ENCODE data around the gene RARRES2.
A peak's percentile ranks its signal among the peaks of the same experiment; 100 is the strongest.

Gene RARRES2

DNA sequence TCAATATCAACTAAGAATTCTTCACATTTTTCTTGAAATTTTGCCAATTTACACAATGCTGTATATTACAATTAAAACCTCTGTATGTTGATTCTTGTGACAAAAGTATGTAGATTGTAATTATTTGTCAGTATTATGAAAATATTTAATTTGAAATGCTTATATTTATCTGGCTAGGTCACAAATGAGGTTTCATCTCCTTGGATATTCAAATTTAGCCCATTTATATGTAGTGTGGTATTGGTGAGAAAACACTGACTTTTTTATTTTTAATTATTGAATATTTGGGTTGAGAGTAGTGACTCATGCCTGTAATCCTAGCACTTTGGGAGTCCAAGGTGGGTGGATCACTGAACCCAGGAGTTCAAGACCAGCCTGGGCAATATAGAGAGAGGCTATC lies 2.9 kb upstream of the RARRES2 start:
- H3K27ac ChIP-seq, result no peak overlapping the region

DNA sequence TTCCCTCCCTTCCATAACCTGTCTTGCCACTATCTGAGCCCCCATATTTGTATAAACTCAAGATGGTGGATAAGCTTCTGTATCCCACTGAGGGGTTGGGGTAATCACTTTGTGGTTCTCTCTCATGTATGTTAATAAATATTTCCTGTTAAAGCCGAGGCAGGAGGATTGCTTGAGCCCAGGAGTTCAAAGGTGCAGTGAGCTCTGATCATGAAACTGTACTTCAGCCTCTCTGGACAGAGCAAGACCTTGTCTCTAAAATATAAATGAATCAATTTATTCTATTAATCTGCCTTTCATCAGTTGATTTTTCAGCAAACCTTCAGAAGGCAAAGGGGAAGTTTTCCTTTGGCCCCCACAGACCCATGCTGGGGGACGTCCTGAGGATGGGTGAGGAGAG lies 1.8 kb upstream of the RARRES2 start:
- H3K4me3 ChIP-seq, result no peak overlapping the region
- no peak overlapping the region for H3K27ac ChIP-seq

More for the DNA sequence above, 2.9 kb upstream of the RARRES2 start:
- H3K4me3 ChIP-seq, result no peak overlapping the region

- H3K4me3 ChIP-seq, result no peak overlapping the region
Observed at GRCh38 chr7:150342121-150342408, 636 bp upstream of the RARRES2 start.

GRCh38 chr7:150340875-150341262 lies 560 bp downstream of the RARRES2 start:
- H3K27ac ChIP-seq, result peak overlapping the region in 16 of 21 experiments; percentile 25 to 83 (median 56)

More at GRCh38 chr7:150342121-150342408, 636 bp upstream of the RARRES2 start:
- peak overlapping the region in 1 of 21 experiments; percentile 35 for H3K27ac ChIP-seq

GRCh38 chr7:150340024-150340749 lies 1.2 kb downstream of the RARRES2 start:
- Histone ChIP-seq H3K4me3 (peak overlapping the region; percentile 12 to 44 (median 31)), H3K27ac (peak overlapping the region in 11 of 21 experiments; percentile 25 to 83 (median 55))

More at GRCh38 chr7:150340875-150341262, 560 bp downstream of the RARRES2 start:
- H3K4me3 ChIP-seq, result peak overlapping the region; percentile 12 to 44 (median 31)

- H3K27ac ChIP-seq, result peak overlapping the region in 1 of 21 experiments; percentile 62
- peak overlapping the region in 3 of 7 experiments; percentile 31 to 44 (median 39) for H3K4me3 ChIP-seq
Observed at GRCh38 chr7:150339409-150339809, 2.0 kb downstream of the RARRES2 start.

GRCh38 chr7:150338166-150338829 lies 3.1 kb downstream of the RARRES2 start:
- H3K27ac ChIP-seq, result no peak overlapping the region
- H3K4me3 ChIP-seq, result no peak overlapping the region

GRCh38 chr7:150337659-150338081 lies 3.8 kb downstream of the RARRES2 start:
- no peak overlapping the region for H3K27ac ChIP-seq

GRCh38 chr7:150337179-150337578 lies 4.2 kb downstream of the RARRES2 start:
- no peak overlapping the region for H3K4me3 ChIP-seq
- H3K27ac ChIP-seq, result no peak overlapping the region

More at GRCh38 chr7:150337659-150338081, 3.8 kb downstream of the RARRES2 start:
- H3K4me3 ChIP-seq, result no peak overlapping the region

GRCh38 chr7:150336746-150337145 lies 4.7 kb downstream of the RARRES2 start:
- no peak overlapping the region for H3K4me3 ChIP-seq
- H3K27ac ChIP-seq, result no peak overlapping the region

DNA sequence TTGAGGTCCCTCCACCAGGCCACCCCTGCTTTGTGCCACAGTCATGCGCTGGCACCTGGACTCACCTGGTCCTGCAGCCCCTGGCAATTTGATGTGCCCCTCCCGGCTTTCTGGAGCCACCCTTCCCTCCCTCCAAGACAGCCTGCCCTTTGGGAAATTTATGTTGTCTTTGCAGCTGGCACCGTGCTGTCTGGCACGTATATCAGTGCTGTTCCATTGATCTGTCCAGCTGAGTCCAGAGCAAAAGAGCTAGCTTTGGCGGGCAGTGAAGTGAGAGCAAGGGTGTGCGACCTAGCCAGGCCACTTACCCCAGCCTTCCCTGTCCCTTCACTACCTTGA lies 5.7 kb downstream of the RARRES2 start:
- peak overlapping the region in 2 of 21 experiments; percentile 8 to 74 for H3K27ac ChIP-seq

GRCh38 chr7:150335108-150335773 lies 6.2 kb downstream of the RARRES2 start:
- Histone ChIP-seq H3K27ac (peak overlapping the region in 2 of 21 experiments; percentile 8 to 74), H3K4me3 (no peak overlapping the region)

More for the DNA sequence above, 5.7 kb downstream of the RARRES2 start:
- H3K4me3 ChIP-seq, result no peak overlapping the region

DNA sequence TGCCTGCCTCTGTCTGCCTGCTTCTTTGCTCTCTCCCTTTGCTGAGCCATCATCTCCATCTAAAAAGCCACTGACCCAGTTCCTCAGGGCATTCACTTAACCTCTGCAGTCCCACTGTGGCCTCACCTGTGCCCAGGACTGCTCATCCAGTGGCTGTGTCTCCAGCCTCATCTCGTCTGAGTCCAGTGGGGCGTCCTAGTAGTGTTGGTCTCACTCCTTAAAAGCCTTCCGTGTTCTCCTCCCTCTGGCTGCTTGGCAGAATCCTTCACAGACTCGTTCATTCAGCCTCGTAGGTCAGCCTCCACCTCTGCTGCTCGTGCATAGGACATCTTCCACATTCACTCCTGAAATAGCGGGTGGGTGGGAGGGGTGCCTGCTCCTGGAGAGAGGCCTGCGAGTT lies 7.3 kb downstream of the RARRES2 start:
- H3K4me3 ChIP-seq, result no peak overlapping the region
- H3K27ac ChIP-seq, result no peak overlapping the region

- Histone ChIP-seq H3K27ac (no peak overlapping the region), H3K4me3 (no peak overlapping the region)
Observed at GRCh38 chr7:150333659-150334058, 7.8 kb downstream of the RARRES2 start.

- Histone ChIP-seq H3K4me3 (no peak overlapping the region), H3K27ac (no peak overlapping the region)
Observed at GRCh38 chr7:150332852-150333635, 8.4 kb downstream of the RARRES2 start.

DNA sequence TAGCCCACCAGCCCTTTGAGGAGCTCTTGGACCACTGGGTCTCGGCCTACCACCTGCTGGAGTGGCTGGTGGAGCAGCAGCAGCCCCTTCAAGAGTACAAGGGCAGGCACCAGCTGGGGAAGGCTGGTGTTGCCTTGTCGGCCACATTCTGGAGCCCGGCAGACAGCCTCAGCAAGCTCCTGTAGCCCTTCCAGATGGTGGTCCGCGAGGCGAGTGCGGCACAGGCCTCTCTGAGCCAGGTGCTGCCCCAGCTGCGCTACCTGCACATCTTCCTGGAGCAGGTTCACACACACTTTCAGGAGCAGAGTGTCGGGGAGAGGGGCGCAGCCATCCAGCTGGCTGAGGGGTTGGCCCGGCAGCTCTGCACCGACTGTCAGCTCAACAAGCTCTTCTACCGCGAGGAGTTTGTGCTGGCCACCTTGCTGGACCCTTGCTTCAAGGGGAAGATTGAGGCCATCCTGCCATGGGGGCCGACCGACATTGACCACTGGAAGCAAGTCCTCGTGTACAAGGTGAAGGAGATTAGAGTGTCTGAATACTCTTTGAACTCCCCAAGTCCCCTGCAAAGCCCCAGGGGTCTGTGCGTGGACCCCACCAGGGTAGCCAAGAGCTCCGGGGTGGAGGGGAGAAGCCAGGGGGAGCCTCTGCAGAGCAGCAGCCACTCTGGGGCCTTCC lies 11.1 kb downstream of the RARRES2 start:
- Histone ChIP-seq H3K27ac (no peak overlapping the region), H3K4me3 (no peak overlapping the region)

DNA sequence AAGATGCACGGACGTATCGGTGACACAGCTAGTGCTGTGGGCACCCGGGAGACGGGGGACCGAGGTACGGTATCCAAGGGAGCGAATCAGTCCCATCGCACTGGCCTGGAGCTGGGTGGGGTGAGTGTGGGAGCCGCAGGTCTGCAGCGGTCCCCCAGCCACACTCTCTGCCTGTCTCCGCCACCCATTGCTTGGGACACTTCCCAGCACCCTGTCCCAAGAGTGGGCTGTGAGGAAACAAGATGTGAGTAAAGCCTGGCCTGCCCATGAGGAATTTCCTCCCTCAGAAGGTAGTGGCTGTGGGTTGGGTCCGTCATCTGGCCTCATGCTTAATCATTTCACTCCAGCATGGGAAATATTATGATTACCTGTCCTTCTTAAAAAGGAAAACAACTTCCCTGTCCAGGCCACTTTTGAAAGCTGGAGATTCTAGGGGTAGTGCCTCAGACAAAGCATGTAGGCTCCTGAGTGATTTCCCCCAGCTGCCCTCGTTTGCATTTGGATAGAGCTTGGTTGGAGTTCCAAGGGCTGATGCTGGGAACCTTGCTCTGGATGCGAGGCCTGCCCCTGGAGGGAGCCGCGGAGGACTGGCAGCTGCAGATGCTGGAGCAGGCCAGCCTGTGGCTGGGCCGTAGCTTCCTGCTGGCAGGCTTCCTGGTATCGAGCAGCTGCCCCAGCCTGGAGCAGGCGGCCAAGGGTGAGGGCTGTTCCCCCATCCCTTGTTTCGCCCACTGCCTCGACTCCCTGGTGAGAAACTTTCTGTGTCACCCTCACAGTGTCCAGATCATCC lies 11.9 kb downstream of the RARRES2 start:
- Histone ChIP-seq H3K27ac (no peak overlapping the region), H3K4me3 (no peak overlapping the region)

- no peak overlapping the region for H3K27ac ChIP-seq
- H3K4me3 ChIP-seq, result no peak overlapping the region
Observed at GRCh38 chr7:150327308-150327707, 14.1 kb downstream of the RARRES2 start.
